ENCODE measurements around the gene COMMD6. TPM values are rescaled to one million over a fixed set of nuclear protein-coding genes. Genes with fewer than 3 reads are reported as not detected.

Gene COMMD6
- total RNA-seq (100 to 1,000 TPM in 6 of 7 donors, 10 to 100 TPM in 1; 83.6 to 160 (median 130) TPM), polyA plus RNA-seq (100 to 1,000 TPM; 263 to 334 (median 319) TPM)
- long read RNA-seq, donor 1, transcript COMMD6-210 (2 exons, 595 nt), result major isoform, 10 of 142 reads
- long read RNA-seq, donor 1, partial matches to known transcripts, result 5 of 142 reads
- long read RNA-seq, donor 1, other reads (novel, unspliced or antisense), result 127 of 142 reads
- long read RNA-seq, donor 2, transcript COMMD6-210 (2 exons, 595 nt), result major isoform, 8 of 107 reads
- long read RNA-seq, donor 2, partial matches to known transcripts, result 13 of 107 reads
- long read RNA-seq, donor 2, other reads (novel, unspliced or antisense), result 86 of 107 reads

DNA sequence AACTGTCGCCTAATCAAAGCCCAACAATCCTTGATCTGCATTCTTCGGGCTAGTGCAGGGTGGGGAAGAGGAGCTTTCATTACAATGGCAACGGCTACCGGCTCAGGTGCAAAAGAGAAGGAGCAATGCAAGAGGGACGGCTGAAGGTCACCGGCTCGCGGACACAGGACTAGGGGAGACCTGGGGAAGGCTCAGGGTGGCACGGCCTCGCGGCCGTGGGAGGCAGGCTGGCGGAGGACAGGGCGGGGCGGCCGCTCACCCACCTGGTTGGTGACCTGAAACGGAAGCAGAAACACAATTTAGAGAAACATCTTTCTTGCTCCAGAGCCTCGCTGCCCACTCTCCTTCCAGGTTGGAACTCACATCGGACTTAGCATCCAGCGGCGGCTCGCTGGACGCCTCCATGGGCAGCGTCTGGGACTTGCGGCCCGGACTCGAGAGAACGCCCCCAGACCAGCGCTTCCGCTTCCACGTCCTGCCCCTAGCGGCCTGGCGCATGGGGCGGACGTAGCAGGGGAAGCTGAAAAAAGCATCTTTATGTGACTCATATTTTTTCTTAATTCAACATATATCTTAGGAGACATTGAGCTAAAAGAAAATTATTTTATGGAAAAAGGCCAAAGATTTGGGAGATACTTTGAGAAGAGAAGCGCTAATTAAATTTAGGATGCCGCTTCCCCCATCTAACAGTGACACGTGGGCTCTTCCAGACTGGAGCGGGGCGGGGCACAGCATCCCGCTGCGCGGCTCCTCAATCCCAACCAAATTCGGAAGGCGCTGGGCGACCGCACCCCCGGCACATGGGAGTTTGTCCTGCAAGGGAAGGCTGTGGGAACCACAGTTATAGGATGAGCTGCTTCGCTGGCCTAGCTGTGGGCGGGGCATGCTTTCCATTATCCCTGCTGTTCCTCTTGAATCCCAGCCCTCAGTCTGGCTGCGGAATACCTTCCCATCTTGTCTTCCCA lies at the start of gene COMMD6:
Gene COMMD6, minus strand, starts transcription at position 441 of the 965 bp plus-strand sequence. Its CDS starts 36 bp downstream, at position 405.
- H3K4me1 ChIP-seq, result peaks cover 12 to 52% (median 33%) of the 10 kb centered on the region in 6 donors
- no peaks in the 10 kb centered on the region for H3K9me3 ChIP-seq
- H3K27me3 ChIP-seq (replicated peaks in 1 of 7), result no peaks in the 10 kb centered on the region
- intact Hi-C loops (cut with DNase I; ENCODE audit: low total_unique reads), result no loop called here
- H3K4me3 ChIP-seq, result peak within 1 kb of the TSS; percentile 74 to 95 (median 83)
- peak within 1 kb of the TSS; percentile 66 to 92 (median 87) for H3K27ac ChIP-seq
- peaks cover 0 to 26% (median 2%) of the 10 kb centered on the region in 6 donors for H3K36me3 ChIP-seq
- TF ChIP-seq, protein P1, sequence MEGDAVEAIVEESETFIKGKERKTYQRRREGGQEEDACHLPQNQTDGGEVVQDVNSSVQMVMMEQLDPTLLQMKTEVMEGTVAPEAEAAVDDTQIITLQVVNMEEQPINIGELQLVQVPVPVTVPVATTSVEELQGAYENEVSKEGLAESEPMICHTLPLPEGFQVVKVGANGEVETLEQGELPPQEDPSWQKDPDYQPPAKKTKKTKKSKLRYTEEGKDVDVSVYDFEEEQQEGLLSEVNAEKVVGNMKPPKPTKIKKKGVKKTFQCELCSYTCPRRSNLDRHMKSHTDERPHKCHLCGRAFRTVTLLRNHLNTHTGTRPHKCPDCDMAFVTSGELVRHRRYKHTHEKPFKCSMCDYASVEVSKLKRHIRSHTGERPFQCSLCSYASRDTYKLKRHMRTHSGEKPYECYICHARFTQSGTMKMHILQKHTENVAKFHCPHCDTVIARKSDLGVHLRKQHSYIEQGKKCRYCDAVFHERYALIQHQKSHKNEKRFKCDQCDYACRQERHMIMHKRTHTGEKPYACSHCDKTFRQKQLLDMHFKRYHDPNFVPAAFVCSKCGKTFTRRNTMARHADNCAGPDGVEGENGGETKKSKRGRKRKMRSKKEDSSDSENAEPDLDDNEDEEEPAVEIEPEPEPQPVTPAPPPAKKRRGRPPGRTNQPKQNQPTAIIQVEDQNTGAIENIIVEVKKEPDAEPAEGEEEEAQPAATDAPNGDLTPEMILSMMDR (IDR thresholded peaks at IDR 0.05 in 8 of 11, conservative IDR thresholded peaks at IDR 0.05 in 3 of 11), result peak; percentile 36 to 80 (median 71)
- peak; percentile 87 to 89 (median 89) for TF ChIP-seq POLR2AphosphoS5 (IDR thresholded peaks at IDR 0.05)
- TF ChIP-seq POLR2A (IDR thresholded peaks at IDR 0.05), result peak in 2 of 3 donors; percentile 23 to 45
- WGBS, 5 donors, result 0 to 1% (median 0%) methylated on average over 51 of the region's 51 CpGs
- DNase-seq, result peak; percentile 95

DNA sequence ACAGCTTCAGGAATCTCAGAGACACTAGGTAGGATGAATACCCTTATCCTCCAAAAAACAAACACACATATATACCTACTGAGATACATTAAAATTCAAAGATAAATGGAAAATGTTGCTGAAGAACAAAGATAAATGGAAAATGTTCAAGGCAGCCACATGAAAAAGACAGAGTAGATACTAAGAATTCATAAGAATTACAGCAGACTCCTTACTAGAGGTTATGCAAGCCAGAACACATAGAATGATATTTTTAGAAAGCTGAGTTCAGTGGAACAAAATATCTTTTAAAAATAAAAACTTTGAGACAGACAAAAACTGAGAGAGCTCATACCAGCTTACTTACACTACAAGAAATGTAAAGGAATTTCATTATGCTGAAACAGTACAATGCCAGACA lies 47.5 kb upstream of the COMMD6 start:
- Histone ChIP-seq H3K27ac (no peak overlapping the region), H3K27me3 (replicated peaks in 1 of 7) (no peaks in the 10 kb centered on the region), H3K36me3 (peaks cover 0 to 49% (median 9%) of the 10 kb centered on the region in 6 donors), H3K9me3 (peaks cover 0 to 18% (median 12%) of the 10 kb centered on the region in 8 donors), H3K4me1 (no peaks in the 10 kb centered on the region), H3K4me3 (no peak overlapping the region)
- no peak for TF ChIP-seq POLR2AphosphoS5 (IDR thresholded peaks at IDR 0.05)
- TF ChIP-seq, protein P1 (IDR thresholded peaks at IDR 0.05 in 8 of 11, conservative IDR thresholded peaks at IDR 0.05 in 3 of 11), result no peak
- intact Hi-C loops (cut with DNase I; ENCODE audit: low total_unique reads), result no loop called here
- DNase-seq, result no peak

DNA sequence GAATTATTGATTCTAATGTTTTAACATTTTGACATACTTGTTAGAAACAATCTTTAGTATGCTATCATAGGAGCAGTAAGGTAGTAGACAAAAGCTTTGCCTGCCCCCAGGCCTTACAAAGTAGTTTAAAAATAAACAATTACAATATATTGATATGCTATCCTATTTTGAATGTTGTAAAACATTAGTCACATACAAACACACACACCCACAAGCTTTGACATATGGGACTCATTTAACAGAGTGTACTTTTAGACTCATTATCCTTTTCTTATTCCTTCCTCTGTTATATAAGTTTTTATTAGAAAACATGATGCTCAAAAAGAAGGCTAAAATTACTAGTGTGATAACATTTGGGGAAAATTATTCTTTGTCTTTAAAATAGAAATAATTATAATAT lies 45.5 kb upstream of the COMMD6 start:
- TF ChIP-seq POLR2A (IDR thresholded peaks at IDR 0.05) (no peak), POLR2AphosphoS5 (IDR thresholded peaks at IDR 0.05) (no peak)
- TF ChIP-seq, protein P1 (IDR thresholded peaks at IDR 0.05 in 8 of 11, conservative IDR thresholded peaks at IDR 0.05 in 3 of 11), result no peak
- Histone ChIP-seq H3K4me3 (no peak overlapping the region), H3K27ac (no peak overlapping the region), H3K36me3 (peaks cover 0 to 35% (median 5%) of the 10 kb centered on the region in 6 donors), H3K27me3 (replicated peaks in 1 of 7) (no peaks in the 10 kb centered on the region), H3K9me3 (peaks cover 0 to 18% (median 12%) of the 10 kb centered on the region in 8 donors), H3K4me1 (no peaks in the 10 kb centered on the region)
- no peak for DNase-seq
- intact Hi-C loops (cut with DNase I; ENCODE audit: low total_unique reads), result no loop called here
